ENCODE measurements around the gene INPP5A.
"Not testable (repeated sequence)": the region's sequence is repeated elsewhere in the genome, so short reads cannot be mapped to it uniquely, and the experiment has no call there.

Gene INPP5A

DNA sequence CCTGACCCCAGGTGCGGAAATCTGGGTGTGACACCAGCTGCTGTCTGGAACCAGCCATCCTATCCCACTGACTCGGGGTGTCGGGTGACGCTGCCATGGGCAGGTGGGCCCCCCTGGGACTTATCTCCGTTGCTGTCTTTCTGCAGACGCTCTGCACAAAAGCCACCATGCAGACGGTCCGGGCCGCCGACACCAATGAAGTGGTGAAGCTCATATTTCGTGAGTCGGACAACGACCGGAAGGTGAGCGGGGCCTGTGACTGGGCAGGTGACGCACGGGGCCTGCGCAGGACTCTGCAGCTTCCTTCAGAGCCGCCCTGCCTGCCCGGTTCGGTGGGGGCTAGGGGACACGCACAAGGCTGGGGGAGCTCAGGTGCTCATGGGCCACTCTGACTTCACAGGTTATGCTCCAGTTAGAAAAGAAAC is 211.8 kb downstream of the INPP5A start:
- no peak for DNase-seq

DNA sequence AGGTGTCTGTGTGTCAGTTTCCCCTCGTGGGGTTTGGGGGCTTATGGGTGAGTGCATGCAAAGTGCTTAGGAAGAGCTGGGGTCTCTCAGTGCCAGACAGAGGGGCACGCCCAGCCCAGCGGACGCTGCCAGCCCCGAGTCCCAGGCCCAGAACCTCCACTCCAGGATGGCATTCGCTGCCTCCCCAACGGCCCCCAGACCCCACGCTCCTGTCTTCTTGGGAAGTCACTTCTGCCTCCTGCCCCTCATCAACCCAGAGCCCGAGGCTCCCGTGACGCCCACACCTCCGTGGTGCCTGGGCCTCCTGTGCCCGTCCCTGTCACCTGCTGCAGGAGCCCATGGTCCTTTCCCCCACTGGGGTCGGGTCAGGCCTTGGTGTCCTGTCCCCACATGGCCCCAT is 213.3 kb downstream of the INPP5A start:
- DNase-seq = no peak

DNA sequence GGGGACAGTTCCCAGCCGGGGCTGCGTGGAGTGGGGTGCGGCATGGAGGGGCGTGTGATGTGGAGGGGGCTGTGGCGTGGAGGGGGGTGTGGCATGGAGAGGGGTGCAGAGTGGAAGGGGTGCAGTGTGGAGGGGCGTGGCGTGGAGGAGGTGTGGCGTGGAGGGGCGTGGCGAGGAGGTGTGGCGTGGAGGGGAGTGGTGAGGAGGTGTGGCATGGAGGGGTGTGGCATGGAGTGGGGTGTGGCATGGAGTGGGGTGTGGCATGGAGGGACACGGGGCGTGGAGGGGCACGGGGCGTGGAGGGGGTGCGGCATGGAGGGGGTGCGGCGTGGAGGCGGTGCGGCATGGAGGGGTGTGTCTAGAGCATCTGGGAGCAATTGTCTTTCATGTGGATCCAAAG is 214.8 kb downstream of the INPP5A start:
- DNase-seq = no peak

DNA sequence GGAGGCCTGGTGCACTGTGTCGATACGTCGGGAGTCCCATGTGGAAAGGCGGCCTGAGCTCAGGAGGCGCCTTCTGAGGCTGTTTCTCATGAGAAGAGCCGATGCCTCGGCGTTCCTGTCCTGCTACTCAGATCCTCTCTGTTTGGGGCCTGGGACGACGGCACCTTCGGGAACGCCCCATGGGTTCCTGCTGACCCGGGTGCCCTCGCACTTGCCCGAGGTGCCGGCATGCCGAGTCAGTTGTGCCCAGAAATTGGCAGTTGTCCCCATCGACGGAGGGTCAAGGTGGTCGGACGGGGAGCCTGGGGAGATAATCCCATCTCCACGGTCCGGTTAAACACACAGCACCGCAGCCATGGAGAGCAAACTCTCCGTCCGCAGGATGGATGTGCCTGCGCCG is 215.4 kb downstream of the INPP5A start:
- no peak for DNase-seq

DNA sequence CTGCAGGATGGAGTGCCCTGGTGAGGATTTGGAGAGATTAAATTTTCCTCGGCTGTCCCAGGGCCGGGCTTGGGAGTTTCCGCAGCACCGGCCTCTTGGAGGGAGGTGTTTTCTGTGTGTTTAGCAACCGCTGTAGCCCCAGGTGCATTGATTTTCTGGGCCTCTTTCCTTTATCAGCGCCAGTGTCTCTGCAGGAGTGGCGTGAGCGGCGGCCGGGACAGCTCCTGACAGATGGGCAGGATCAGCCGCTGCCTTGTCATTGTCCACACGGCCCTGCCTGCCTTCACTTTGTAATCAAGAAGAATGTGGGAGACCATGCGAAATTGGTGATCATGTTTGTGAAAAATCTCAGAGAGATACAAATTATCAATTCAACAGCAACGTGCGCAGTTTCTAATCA is 216.0 kb downstream of the INPP5A start:
- DNase-seq = no peak

DNA sequence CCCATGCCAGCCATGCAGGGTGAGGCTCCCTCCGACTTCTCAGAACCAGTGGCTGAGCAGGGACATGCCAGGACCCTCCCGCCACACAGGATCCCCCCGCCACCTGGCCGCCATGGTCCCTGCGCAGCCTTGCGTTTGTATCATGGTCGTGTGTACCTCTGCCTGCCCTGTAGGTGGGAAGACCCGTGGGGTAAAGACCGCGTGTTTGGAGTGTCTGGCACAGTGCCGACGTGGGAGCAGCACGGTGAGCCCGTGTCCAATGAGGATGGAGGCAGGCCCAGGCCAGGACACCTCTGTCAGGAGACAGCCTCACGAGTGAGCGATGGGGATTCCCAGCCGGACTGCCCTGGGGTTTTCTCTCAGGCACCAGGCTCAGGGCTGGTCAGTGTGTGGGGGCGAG is 216.5 kb downstream of the INPP5A start:
- DNase-seq = no peak

DNA sequence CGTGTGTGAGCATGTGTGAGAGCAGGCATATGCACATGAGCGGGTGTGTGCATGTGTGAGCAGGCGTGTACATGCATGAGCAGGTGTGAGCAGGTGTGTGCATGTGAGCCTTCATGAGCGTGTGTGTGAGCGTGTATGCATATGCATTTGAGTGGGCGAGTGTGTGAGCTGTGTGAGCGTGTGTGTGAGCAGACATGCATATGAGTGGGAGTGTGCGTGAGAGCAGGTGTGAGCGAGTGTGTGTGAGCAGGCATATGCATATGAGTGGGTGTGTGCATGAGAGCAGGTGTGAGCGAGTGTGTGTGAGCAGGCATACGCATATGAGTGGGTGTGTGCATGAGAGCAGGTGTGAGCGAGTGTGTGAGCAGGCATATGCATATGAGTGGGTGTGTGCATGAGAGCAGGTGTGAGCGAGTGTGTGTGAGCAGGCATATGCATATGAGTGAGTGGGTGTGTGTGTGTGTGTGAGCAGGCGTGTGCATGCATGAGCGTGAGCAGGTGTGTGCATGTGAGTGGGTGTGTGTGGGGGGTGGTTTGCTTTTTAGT is 217.7 kb downstream of the INPP5A start:
- DNase-seq = no peak

DNA sequence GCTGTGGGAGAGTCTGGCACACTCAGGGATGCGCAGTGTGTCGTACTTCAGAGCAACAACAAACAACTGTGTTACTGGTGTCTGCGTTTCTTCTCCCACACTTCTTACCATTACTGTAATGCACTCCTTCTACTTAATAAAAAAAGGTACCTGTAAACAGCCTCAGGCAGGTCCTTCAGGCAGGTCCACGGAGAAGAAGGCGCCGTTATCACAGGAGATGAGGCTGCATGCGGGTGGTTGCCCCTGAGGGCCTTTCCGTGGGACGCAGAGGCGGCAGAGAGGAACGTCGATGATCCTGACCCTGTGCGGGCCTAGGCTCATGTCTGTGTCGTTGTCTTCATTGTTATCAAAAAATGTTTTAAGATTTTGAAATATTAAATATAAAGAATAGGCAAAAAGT is 219.0 kb downstream of the INPP5A start:
- no peak for DNase-seq

DNA sequence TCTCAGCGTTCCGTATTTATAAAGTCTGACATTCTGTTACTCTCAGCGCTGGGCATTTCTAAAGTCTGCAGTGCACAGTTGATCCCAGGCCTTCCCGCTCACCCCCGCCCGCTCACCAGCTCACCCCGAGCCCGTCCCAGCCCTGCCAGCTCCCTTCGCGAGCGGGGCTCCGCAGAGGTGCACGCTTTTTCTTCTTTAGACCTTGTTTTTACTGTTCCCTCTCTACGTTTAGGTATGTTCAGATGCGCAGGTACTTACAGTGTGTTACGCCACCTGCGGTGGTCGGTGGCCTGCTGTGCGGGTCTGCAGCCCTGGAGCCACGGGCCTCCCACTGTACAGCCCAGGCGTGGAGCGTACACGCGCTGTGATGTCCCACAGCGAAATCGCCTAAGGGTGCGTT is 219.6 kb downstream of the INPP5A start:
- DNase-seq = no peak

DNA sequence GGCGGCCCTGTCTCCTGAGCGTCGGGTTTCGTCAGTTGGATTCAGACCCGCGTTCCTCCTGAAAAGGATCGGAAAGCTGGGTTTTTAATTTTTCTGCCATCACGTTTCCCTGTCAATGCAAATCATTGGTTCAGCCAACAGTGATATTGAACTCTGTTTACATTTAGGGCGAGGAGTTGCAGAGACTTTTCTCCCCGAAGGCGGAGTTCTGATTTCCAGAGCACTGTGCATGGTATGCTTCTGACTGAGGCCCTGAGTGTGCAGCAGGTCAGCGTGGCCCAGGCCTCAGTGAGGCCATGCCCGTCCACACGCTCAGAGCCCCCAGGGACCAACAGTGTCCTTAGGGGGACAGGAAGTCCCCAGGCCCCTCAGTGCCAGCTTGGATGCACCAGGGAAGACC is 221.3 kb downstream of the INPP5A start:
- DNase-seq = no peak

DNA sequence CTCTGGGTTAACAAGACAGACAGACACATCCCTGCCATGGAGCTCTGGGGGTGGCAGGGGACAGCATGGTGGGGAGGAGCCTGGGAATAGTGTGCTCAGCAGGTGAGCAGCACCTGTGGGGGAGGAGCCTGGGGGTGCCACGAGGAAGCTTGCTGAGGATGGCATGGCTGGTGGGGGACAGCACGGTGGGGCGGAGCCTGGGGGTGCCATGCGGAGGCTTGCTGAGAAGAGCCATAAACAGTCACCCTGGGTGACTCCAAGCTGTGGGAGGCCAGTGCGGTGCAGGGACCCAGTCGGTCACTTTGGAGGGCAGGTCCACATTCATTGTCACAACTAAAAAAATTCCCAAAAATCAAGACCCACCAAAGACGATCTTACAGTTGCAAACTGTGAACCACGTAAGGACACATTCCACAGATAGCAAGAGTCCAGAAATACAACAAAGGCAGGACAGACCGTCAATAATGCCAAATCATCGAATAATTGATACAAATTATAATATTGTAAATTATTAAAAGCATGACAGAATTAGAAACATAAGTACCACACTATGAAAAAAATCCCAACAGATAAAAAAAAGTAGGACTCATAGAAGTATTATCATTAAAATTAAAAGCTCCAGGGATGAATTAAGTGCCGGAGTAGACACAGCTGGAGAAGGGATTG is 223.9 kb downstream of the INPP5A start:
- DNase-seq = no peak

DNA sequence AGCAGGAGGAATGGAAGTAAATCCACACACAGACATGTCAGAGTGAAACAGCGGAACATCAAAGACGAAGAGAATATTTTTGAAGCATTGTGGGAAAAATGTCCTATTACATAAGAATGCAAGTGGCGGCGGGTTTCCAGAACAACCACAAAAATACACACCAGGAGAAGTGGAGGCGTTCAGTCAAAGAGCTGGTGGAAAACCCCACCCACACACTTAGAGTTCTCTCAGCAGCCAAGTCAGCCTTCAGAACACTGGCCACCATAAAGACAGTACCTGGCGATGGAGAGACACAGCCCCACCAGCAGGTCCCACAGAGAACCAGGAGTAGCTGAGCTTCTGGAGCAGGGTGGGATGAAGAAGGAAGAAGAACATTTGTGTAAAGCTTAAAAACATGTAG is 224.7 kb downstream of the INPP5A start:
- peak in 13 of 56 donors; percentile 8 to 65 (median 37) for DNase-seq

DNA sequence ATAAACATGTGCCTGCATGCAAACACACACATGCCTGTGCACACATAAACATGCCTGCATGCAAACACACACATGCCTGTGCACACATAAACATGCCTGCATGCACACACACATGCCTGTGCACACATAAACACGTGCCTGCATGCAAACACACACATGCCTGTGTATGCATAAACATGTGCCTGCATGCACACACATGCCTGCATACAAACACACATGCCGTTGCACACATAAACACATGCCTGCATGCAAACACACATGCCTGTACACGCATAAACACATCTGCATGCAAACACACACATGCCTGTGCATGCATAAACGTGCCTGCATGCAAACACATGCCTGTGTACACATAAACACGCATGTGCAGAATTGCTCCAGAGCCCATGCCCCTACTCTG is 226.0 kb downstream of the INPP5A start:
- DNase-seq = no peak

DNA sequence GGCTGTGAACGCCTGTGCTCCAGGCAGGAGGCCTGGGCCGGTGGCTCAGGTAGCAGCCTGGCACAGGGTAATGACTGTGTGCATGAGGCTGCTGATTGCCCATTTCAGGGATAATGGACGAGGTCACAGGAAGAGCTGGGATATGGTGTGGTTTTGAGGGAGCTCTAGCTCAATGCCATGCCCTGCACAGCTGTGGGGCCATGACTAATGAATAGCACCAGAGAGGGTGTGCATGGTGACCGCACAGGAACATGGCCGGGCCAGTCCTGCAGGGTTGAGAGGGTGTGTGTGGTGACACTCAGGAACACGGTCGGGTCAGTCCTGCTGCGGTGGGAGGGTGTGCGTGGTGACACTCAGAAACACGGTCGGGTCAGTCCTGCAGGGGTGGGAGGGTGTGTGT is 226.5 kb downstream of the INPP5A start:
- no peak for DNase-seq

DNA sequence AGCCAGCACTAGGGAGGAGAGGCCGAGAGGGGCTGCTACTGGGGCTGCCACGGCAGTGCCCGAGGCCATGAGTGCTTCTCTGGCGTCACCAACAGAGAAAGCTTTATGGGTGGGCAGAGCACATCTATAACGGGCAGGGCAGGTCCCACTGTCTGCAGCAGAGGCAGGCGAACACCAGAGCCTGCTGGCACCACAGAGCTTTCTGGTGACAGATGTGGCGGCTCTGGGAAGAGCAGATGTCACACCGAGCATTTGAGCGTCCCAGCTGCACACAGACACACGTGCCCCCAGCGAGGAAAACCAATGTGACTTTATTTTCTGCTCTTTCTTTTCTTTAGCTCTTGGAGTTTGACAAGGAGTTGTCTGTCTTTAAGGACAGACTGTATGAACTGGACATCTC is 227.8 kb downstream of the INPP5A start:
- peak in 28 of 56 donors; percentile 17 to 75 (median 44) for DNase-seq

DNA sequence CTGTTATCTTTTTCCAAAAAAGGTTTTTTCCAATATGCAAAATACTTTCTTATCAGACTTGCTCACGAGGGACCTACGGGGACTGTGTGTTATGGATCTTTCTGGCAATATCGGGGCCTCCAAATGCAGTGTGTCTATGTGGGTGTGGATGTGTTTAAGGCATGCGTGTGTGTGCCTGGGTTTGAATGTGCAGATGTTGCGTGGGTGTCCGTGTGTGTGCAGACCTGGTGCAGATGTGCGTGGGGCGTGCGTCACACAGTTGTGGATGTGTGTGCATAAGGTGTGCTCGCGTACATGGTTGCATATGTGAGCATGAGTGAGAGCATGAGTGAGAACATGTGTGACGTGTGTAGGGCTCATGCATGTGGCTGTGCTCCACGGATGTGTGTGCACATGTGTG is 228.7 kb downstream of the INPP5A start:
- peak in 3 of 56 donors; percentile 15 to 31 (median 22) for DNase-seq

DNA sequence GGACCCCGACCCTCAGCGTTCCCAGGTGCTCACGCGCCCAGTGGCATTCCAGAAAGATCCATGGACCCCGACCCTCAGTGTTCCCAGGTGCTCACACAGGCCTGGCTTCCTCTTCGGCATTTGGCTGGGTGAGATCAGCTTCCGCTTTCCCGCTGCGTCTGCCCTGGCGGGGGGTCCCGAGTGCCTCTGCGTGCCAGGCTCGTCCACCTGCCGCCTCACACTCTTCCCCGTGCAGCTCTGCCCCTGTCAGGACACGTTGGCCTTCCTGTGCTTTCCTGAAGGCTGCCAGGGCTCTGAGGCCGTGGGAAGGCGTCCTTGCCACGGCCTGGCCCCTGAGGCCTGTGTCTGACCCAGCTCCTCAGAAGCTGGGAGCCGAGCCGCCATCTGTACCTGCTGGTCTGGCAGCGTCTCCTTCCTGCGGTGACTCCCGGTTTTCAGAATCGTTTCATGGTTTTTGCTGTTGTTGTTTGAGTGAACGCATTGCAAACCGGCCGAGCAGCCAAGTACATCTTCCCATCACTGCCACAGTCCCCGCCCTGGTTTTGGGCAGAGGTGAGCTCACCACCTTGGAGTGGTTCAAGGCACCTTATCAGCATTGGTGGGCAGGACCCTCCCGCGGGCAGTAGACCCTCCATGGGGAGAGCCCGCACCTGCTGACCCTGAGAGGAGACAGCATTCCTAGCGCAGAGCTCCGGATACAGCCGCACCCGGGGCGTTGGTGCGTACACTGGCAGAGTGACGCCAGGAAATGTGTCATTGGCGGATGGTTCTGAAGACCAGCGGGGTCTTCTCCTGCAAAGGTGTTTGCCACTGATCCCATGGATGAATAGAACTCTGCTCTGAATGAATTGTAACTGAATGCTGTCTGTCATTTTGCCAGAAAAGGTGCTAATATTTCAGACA is 231.0 kb downstream of the INPP5A start:
- DNase-seq = no peak

DNA sequence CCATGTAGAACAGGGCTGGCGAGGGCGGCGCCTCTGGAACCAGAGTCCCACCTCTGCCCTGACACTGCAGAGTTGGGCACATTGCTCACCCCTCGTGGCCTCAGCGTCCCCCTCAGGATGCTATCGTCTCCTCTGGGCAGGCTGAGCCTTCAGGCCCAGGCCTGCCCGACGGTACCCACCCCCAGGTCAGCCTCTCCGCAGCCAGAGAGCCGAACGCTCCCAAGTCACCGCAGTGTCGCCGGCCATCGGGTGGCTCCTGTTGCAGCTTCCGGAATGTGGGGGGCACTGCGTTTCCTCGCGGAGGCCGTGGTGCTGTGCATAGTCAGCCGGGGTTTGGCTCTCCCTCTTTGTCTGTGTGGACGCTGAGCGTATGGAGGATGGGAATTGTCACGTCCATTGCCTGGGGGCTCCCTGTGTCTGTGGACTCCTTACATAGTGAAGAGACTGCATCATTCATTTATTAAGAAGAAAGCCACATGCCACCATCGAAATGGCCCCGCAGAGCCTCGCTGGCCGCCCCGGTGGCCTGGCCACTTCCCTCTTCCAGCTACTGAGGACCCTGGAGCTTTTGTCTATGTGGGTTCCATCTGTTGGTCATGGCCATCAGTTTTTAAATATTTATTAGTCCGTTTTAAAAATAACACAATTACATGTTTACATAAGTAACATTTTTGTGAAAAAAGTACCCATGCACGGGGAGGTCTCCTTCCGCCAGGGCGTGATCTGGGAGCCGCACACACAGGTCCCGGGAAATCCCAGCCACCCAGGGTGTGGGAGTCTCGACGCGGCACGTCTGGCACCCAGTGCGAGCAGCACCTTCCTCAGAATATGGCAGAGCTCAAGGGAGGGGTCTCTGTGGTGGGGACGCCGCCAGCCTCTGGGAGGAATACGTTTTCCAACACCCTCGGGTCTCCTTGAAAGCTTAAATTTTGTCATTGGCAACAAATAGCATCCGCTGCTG is 232.8 kb downstream of the INPP5A start:
- no peak for DNase-seq

DNA sequence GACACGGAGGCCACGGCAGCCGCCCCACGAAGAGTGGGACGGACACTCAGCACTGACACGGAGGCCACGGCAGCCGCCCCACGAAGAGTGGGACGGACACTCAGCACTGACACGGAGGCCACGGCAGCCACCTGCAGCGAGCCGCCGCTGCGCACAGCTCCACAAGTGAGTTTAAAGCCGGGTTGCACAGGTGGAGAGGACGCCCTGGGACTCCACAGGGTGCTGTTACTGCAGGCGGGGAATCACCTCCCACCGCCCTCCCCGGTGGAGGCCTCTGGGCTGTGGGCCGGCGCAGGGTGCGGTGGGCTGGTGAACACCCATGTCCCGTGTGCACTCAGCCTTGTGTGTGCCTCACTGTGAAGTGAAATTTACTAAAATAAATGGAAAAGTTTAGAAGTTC is 235.2 kb downstream of the INPP5A start:
- not testable (repeated sequence) for DNase-seq

DNA sequence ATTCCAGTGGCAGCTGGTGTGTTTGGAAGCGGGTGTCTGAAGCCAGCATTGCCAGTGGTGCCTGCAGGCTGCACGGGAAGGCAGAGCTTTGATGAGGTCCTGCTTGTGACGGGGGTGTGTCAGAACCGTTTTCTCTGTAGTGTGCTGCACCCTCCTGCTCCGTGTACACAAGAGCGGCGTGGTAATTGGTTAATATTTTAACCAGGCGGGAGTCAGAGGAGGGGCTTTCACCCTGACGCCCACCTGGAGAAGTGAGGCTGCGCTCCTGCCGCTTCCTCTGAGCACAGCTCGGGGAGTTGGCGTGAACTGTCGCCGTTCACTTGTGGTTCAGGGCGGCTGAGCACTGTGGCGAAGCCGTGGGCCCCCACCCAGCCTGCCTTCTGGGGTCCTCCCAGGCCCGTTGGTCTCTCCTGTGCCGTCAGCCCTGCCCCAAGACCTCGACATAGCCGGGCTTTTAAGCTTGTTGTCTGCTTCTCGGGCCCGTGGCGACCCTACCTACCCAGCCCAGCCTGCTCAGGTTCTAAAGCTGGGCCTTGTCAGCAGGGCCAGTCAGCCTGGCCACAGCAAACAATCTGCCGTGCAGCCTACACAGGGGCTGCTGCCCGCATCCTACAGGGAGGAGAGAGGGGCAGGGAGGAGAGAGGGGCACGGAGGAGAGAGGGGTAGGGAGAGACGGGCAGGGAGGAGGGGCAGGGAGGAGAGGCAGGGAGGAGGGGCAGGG is 236.8 kb downstream of the INPP5A start:
- DNase-seq = peak in 2 of 56 donors; percentile 30 to 62

All from nucleus accumbens (tissue), 56 donors.